ENCODE data around the gene EXOSC5.
"Not testable (repeated sequence)": the region's sequence is repeated elsewhere in the genome, so short reads cannot be mapped to it uniquely, and the experiment has no call there.

Gene EXOSC5

DNA sequence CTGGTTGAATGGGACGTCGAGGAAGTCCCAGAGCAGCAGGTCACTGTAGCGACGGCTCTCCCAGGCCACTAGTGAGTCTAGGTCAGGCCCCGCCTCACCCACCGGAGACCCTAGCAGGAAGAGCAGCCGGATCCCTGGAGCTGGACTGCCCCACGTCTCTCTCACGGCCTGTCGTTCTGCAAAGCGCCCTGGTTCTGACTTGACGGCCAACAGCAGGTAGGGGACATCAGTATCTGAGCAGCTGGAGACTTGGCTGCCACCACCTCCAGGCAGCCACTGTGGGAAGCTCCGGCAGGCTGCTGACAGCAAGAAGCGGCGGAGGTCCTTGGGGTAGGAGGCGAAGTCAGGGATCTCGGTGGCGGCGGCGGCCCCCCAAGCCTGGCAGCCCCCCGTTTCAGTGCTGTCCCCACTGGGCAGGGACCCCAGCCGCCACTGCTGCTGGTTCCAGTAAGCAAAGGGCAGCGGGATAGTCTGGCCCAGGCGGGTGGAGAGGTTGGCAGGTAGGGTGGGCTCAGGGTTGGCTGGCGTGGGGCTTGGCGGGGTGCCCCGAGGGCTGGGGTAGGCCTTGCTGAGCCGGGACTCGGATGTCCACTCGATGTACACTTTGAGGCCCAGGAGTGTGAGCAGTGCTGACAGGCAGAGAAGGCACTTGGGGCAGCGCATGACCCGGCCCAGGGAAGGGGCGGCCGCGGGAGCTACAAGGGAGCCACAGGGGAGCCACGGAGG, 29.1 kb upstream of the EXOSC5 start:
- DNase-seq = no peak

DNA sequence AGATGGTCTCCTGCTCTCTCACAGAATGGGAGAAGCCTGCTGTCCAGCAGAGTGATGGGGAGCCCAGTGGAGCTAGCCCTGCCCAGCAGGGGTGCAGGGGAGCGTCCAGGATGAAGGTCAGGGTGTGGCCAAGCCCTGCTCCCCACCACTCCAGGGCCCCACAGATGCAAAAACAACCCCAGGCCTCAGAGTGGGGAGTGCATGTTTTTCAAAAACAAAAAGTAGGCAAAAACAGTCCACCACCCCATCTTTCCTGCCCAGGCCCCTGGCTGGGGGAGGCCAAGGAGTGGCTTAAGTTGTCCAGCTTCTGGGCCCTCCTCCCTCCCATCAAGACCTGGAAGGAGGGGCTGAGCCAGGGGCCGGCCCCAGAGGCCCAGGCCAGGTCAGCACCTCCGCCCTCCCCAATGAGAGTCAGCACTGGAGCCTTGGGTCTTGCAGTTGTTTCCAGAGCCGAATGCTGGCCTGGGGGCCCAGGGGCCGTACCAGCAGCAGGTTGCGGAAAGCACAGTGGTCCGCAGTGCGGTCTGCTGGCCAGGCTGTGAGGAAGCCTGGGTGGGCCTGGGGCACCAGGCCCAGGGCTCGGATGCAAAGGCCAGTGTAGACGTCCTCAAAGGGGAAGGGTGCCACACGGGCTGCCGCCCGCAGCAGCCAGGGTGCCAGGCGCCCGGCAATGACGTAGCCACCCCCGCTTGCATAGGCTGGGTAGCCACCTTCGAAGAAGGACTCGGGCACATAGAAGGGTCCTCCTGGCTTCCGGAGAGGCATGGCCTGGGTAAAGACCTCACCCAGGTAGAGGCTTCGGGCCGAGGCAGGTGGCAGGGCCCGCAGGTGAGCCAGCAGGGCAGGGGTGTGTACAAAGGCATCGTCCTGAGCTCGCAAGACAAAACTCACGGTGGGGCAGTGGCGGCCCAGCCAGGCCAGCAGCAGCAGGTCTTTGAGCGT, 28.3 kb upstream of the EXOSC5 start:
- DNase-seq = no peak

DNA sequence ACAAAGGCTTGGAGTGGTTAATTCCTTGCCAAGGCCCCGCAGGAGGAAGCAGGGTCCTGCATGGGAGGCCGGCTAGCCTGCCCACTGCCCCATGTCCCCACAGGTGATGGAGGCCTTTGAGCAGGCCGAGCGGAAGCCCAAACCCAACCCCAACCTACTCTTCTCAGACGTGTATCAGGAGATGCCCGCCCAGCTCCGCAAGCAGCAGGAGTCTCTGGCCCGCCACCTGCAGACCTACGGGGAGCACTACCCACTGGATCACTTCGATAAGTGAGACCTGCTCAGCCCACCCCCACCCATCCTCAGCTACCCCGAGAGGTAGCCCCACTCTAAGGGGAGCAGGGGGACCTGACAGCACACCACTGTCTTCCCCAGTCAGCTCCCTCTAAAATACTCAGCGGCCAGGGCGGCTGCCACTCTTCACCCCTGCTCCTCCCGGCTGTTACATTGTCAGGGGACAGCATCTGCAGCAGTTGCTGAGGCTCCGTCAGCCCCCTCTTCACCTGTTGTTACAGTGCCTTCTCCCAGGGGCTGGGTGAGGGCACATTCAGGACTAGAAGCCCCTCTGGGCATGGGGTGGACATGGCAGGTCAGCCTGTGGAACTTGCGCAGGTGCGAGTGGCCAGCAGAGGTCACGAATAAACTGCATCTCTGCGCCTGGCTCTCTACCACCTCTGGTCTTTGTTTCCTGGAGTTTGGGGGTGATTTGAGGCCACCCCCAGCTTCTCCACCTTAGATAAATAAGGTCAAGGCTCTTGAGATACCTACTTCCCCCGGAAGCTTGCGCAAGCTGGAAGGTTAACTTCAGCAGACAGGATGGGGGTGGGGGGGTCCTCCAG, 27.4 kb upstream of the EXOSC5 start:
- no peak for DNase-seq

DNA sequence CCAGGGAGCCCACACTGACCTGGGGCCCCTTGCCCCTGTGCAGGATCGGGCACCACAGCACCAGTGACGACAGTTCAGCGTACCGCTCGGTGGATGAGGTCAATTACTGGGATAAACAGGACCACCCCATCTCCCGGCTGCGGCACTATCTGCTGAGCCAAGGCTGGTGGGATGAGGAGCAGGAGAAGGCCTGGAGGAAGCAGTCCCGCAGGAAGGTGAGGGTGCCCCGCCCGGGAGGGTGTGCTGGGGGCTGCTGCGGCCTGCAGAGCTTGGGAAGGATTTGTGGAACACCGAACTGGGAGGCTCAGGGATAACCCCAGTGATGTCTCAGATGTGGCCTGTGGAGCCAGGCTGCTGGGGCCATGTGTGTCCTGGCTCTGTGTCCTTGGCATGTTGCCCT, 25.8 kb upstream of the EXOSC5 start:
- DNase-seq = no peak

DNA sequence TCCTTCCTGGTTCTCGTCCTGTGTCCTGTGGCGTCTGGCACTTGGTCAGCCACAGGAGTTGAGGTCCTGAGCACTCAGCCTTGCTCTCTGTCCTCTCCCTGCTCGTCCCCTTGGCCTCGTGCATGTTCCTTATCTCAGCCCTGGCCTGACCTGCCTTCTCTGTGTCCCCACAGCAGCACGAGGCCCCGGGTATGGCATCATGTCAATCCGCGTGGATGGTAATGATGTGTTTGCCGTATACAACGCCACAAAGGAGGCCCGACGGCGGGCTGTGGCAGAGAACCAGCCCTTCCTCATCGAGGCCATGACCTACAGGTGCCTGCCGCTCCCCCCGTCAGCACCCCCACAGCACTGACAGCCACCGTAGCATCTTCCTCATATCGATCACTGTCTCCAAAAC, 25.3 kb upstream of the EXOSC5 start:
- DNase-seq = no peak

DNA sequence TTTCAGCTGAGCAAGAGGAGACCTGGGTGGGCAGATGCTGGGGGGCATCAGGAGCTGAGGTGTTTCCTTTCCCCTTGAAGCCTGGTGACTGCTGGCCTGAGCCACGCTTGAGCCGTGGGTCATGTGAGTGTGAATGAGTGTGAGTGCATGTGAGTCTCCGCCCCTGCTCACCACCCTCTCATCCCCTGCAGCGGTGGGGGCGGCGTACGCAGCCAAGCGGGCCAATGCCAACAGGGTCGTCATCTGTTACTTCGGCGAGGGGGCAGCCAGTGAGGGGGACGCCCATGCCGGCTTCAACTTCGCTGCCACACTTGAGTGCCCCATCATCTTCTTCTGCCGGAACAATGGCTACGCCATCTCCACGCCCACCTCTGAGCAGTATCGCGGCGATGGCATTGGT, 24.8 kb upstream of the EXOSC5 start:
- no peak for DNase-seq

DNA sequence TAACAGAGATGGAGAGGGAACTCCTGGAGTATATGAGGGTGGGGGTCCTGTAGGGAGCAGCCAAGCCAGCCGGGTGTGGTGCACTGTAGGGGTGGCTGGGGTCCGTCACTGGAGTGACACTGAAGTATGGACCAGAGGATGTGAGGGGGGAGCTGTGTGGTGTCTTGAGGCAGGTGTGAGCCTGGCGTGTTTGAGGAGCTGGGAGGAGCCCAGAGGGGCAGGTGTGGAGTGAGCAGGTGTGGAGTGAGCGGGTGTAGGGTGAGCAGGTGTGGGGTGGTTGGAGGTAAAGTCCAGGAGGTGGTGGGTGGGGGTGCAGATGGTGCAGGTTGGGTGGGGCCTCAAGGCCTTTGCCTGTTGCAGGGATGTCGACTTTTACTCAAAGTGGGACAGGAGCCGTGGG, 24.2 kb upstream of the EXOSC5 start:
- no peak for DNase-seq

DNA sequence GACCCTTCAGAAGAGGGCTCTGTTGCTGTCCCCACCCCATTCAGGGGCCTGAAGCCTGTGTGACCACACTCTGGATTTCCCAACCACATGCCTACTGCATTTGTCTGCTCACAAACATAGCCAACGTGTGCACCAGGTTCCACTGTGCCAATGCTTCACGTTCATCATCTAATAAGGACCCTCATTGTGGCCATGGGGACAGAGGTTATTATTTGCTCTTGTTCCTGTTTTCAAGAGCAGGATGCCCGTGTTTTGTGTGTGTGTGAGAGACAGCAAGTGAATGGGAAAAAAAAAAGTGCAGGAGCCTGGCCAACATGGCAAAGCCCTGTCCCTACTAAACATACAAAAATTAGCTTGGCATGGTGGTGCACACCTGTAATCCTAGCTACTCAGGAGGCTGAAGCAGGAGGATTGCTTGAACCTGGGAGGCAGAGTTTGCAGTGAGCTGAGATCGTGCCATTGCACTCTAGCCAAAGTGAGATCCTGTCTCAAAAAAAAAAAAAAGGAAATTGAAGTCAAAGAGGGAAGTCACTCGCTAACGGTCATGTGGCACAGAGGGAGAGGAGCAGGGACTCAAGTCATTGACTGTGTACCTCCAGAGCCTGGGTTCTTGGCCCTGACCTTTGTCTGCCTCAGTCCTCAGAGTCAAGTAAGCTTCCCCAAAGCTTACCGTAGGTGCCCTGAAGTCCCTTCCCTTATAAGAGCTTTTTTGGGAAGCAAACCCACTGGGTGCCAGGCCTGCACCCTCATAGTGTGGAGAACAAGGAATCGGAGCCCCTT, 23.1 kb upstream of the EXOSC5 start:
- DNase-seq = no peak

DNA sequence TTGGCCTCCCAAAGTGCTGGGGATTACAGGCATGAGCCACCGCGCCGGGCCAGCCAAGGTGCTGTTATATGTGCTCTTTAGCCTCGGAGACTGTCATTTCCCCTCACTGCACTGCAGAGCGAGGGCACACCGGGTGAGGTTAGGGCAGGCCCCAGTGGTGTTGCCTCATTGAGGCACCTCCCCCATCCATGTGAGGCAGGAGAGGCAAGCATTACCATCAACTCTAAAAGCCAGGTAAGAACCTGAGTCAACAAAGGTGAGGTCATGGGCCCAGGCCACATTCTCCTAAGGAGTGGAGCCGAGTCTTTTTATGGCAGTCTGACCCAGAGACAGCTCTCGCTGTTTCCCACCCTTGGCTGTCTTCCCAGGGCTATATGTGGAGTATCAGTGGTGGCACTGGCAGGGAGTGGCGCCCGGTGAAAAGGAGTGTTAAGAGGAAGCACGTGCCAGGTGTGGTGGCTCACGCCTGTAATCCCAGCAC, 19.1 kb upstream of the EXOSC5 start:
- no peak for DNase-seq

DNA sequence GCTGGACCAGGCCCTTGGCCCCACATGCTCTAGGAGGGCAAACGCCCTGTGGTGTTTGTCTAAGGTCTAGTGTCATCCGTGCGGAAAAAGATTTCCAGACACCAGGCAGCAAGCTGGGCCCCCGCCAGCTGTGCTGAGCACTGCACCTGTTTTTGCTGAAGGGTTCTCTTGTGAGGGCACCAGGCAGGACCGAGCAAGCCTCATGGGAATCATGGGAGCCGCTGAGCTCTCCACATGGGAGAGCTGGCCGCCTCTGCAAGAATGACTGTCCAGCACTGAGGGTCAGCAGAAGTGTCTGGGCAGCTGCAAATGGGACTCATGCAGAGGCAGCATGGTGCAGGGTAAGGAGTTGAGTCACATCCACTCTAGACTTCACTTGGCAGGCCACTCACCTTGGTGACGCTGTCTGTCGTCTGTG, 18.0 kb upstream of the EXOSC5 start:
- DNase-seq = no peak

DNA sequence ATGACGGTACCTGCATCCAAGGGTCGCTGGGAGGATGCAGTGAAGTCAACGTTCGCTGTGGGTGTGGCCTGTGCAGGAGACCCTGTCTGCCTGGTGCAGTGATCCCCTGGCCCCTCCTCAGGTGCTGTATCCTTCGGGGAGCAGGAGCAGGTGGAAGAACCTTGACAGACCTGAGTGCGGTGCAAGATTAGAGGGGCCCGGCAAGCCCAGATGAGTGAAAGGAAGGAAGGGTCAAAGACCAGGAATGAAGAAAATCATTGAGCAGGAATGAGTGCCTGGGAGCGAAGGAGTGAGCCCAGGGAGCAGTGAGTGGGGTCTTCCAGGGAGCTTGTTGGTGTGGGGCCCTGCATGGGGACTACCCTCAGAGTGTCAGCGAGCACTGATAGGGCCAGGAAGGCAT, 17.3 kb upstream of the EXOSC5 start:
- DNase-seq = no peak

DNA sequence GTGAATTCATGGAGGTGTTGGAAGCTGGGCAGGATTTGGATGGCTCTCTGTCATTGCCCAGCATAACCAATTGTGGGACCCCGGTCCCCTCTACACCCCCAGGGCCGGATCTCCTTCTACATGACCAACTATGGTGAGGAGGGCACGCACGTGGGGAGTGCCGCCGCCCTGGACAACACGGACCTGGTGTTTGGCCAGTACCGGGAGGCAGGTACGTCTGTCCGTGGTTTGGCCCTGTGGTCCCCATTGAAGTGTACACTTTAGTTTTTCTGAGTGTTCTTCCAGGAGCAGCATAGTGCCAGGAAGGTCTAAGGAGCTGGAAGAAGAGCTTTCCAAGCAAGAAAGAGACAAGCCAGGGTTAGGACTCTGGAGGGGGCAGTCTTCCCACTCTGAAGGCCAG, 16.8 kb upstream of the EXOSC5 start:
- DNase-seq = no peak

DNA sequence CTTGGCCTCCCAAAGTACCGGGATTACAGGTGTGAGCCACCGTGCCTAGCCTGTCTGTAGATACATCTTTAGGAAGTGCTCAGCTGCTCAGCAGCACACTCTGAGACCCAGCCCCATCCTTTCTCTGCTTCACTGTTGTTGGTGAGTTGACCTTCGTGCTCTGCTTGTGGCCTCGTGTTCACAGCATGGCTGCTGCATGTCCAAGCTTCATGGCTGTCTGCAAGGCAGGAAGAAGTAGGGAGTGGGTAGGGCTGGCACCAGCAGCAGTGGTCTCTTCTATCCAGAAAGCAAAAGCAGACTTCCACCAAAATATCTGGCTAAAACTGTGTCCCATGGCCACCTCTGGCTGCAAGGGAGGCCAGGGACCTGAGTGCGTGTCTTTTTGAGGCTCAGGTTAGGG, 15.8 kb upstream of the EXOSC5 start:
- DNase-seq = no peak

DNA sequence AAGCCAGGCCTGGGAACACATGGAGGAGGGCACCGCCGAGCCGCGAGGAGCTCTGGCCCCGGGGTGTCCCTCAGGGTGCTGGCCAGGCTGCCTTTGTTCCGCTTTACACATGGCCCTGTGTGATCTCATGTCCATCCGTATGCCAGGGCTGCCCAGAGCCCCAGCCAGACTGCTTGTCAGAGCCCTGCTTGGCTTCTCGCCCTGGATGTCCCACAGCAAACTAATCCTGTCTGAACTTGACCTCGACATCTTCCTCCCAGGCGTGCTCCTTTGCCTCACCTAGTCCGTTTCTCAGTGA, 14.8 kb upstream of the EXOSC5 start:
- DNase-seq = no peak

DNA sequence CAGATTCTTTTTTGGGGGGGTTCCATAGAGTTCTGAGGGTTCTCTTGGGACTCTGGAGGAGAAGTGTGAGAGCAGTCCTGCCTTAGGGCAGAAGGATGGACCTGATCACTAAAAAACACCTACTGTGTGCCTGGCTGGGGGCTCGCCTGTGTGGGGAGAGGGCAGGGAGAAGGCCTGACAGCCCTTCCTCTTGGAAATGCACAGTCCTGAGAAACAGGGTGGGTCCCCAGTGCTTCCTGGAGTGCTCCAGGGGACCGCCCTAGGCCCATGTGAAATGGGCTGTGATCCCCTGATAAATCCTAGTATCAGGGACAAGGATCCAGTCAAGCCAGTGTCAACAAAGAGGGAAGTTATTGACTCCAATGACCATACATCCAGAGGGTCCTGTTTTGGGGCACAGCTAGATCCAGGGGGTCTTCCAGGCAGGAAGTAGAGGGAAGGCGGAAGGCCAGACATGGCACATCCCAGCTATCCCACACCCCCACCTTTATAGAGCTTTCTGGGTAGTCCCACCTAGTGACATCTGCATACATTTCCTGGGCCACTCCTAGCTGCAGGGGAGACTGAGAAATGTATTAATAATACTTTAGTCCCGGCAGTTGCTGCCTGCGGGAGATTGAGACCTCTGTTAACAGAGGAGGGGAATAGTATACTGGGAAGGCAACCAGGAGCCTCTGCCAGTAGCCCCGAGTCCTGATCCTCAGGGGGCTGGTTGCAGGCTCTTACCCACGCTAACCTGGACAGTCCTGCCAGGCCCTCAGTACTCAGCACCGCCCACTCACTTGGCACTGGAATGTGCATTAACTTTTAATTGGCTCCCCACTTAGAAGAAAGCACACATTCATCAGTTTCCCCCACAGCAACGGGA, 14.2 kb upstream of the EXOSC5 start:
- DNase-seq = no peak

DNA sequence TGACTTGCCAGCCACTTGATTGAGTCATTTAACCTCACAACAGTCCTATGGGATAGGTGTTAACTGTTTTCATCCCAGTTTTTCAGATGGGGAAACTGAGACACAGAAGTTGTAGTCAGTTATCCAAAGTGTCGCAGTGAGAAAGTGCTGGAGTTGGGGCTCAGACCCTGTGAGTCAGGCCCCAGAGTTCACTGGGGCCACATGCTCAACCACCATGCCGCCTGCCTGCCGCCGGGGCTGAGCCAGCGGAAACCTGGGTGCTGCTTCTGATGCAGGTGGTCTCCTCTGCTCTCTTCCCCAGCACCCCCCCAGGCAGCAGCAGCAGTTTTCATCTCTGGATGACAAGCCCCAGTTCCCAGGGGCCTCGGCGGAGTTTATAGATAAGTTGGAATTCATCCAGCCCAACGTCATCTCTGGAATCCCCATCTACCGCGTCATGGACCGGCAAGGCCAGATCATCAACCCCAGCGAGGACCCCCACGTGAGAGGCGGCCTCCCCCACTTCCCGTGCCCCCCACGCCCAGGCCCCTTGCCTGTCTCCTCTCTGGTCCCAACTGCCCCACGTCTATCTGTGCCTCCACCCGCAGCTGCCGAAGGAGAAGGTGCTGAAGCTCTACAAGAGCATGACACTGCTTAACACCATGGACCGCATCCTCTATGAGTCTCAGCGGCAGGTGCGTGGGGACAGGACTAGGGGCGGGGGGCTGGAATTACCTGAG, 13.3 kb upstream of the EXOSC5 start:
- no peak for DNase-seq

DNA sequence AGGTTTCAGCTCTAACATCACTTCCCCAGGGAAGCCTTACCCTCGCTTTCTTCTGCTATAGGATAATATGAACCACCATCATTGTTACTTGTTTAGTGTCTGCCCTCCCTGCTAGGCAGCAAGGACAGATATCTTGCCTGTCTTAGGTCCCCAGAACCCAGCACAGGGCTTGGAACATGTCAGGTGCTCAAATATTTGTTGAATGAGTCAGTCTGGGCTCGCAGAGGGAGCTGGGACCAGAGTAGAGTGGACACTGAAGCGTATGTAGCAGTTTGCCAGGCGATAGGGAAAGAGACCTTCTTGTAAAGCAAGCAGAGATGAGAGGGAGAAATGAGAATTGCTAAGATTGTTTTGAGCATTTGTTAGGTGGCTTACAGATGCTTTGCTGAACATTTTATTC, 12.1 kb upstream of the EXOSC5 start:
- no peak for DNase-seq

DNA sequence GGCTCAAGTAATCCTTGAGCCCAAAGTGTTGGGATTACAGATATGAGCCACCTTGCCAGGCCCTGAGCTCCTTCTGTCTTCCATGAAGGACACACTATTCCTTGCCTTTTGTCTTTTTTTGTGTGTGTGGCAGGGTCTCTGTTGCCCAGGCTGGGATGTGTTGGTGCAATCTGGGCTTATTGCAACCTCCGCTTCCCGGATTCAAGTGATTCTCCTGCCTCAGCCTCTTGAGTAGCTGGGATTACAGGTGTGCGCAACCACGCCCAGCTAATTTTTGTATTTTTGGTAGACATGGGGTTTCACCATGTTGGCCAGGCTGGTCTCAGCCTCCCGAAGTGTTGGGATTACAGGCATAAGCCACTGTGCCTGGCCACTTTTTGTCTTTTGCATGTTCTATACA, 11.7 kb upstream of the EXOSC5 start:
- DNase-seq = not testable (repeated sequence)

DNA sequence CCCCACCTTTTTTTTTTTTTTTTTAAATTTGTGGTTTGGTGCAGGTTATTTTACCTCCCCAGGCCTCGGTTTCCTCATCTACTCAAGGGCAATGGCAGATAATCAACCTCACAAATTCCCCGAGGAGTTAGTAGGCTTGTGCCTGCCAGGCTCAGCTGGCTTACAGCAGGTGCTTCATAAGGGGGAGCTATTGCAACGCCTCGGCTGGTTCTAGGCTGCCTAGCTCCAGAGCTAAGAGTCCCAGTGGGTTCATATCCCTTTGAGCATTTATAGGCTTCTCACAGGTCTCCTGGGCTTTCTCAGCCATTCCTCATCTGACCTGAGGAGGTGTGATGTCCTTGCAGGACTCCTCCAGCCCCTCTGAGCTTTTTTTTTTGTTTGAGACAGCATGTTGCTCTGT, 11.1 kb upstream of the EXOSC5 start:
- no peak for DNase-seq

DNA sequence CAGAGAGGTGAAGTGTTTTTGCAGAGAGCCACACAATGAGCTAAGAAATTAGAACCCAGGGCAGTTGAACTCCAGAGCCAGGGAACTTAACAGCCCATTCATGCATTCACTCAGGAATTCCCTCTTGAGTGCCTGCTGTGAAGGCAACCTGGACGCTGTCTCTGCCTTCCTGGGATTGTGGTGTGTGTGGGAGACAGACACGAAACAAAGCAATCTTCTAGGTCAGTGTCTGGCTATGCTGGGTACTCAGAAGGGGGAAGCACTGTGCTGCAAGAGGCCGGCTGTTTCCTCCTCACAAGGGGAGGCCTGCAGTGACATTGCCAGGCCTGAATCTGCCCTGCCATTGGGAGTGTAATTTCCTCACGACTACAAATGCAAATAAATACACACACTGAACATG, 10.1 kb upstream of the EXOSC5 start:
- no peak for DNase-seq

DNA sequence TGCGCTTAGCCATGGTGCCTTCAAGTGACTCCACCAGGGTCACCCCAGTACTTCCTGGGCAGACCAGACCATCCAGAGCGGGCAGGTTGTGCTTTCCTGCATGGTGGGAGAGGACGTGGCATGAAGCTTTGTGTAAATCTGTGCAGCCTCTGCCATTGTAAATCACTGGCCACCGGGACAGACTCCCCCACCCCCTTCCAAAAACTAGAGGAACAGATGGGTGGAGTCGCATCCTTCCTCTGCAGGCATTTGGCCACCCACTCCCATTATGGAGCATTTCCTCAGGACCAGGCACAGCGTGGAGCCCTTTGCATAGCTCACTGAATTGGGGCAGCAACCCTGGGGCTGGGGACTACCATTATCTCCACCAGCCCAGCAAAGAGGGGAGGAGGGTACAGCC, 8.6 kb upstream of the EXOSC5 start:
- no peak for DNase-seq
